ENCODE measurements around the gene PAPPA2.

PAPPA2 gene

DNA sequence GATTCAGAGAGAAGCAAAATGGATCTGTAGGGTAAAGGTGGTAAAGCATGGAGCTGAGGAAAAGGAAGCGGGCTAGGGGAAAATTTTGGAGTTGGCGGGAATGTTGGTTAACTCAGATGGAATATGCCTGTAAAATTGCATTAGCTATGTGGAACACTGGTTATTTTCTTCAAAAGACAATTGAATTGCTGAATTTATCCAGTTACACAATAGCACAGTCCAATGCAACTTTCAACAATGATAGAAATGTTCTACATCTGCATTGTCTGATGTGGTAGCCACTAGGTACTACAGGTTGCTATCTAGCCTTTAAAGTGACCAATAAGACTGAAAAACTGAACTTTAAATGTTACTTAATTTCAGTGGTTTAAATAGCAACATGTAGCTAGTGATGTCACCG lies 386.3 kb downstream of the PAPPA2 start:
- in situ Hi-C loops (cut with MboI; ENCODE audit: low sequenced_read_pairs, unreplicated experiment): no loop called here
- DNase-seq (ENCODE audit: low spot score): no peak
- TF ChIP-seq, protein P1, sequence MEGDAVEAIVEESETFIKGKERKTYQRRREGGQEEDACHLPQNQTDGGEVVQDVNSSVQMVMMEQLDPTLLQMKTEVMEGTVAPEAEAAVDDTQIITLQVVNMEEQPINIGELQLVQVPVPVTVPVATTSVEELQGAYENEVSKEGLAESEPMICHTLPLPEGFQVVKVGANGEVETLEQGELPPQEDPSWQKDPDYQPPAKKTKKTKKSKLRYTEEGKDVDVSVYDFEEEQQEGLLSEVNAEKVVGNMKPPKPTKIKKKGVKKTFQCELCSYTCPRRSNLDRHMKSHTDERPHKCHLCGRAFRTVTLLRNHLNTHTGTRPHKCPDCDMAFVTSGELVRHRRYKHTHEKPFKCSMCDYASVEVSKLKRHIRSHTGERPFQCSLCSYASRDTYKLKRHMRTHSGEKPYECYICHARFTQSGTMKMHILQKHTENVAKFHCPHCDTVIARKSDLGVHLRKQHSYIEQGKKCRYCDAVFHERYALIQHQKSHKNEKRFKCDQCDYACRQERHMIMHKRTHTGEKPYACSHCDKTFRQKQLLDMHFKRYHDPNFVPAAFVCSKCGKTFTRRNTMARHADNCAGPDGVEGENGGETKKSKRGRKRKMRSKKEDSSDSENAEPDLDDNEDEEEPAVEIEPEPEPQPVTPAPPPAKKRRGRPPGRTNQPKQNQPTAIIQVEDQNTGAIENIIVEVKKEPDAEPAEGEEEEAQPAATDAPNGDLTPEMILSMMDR (IDR thresholded peaks at IDR 0.05; ENCODE audit: borderline replicate concordance, control extremely low read depth, extremely low read depth, insufficient read depth, missing control alignments): no peak

GRCh38 chr1:176850871-176851270 lies 387.9 kb downstream of the PAPPA2 start:
- TF ChIP-seq, protein P1 (IDR thresholded peaks at IDR 0.05; ENCODE audit: borderline replicate concordance, control extremely low read depth, extremely low read depth, insufficient read depth, missing control alignments): no peak
- no peak for DNase-seq (ENCODE audit: low spot score)
- in situ Hi-C loops (cut with MboI; ENCODE audit: low sequenced_read_pairs, unreplicated experiment): no loop called here

GRCh38 chr1:176852124-176852523 lies 389.1 kb downstream of the PAPPA2 start:
- TF ChIP-seq, protein P1 (IDR thresholded peaks at IDR 0.05; ENCODE audit: borderline replicate concordance, control extremely low read depth, extremely low read depth, insufficient read depth, missing control alignments): no peak
- in situ Hi-C loops (cut with MboI; ENCODE audit: low sequenced_read_pairs, unreplicated experiment): no loop called here
- DNase-seq (ENCODE audit: low spot score): no peak

- no peak for DNase-seq (ENCODE audit: low spot score)
- TF ChIP-seq, protein P1 (IDR thresholded peaks at IDR 0.05; ENCODE audit: borderline replicate concordance, control extremely low read depth, extremely low read depth, insufficient read depth, missing control alignments): no peak
- in situ Hi-C loops (cut with MboI; ENCODE audit: low sequenced_read_pairs, unreplicated experiment): no loop called here
Measured at GRCh38 chr1:176853503-176853902, 390.5 kb downstream of the PAPPA2 start.

GRCh38 chr1:176854121-176854520 lies 391.1 kb downstream of the PAPPA2 start:
- no peak for DNase-seq (ENCODE audit: low spot score)
- in situ Hi-C loops (cut with MboI; ENCODE audit: low sequenced_read_pairs, unreplicated experiment): no loop called here
- TF ChIP-seq, protein P1 (IDR thresholded peaks at IDR 0.05; ENCODE audit: borderline replicate concordance, control extremely low read depth, extremely low read depth, insufficient read depth, missing control alignments): no peak

DNA sequence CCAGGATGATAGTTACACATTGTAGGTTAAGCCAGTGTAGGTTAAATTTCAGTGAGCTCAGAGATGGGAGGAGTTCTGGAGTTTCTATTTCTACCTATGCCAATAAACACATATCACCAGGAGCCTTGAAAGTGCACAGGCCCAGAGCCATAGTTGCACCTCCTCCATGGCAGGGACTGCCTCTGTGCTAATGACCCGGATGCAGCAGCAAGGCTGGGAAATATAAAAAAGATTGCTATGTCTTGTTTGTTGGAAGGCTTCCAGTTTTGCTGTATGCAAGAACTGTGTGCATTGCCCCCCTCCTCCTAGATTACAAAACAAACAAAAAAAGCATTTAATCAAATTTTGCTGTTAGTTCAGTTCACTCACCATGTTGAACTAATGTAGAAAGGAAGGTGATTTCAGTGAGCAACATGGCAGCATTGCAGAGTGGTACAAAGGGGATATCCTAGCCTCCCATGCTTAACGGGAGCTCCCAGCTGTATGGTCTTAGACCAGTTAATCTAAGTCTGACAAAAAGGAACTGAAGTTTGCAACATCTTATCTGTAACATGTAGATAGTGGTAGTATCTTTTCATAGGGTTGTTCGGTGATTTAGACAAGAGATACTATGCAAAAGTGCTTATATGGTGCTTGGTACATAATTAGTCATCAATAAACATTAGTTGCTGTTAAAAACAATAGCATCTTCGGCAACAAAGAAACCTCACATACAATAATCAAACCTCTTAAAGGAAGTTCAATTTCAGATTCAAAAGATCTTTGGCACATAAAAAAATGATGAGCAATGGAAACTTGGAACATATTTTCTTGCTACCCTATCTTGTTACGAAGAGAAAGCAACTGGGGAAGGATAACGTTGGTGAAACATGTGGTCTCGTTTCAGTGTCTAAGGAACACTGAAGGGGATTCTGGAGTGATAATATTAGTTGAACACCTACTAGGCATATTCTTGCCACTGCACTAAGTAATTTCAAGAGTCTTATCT lies 392.1 kb downstream of the PAPPA2 start:
- in situ Hi-C loops (cut with MboI; ENCODE audit: low sequenced_read_pairs, unreplicated experiment): no loop called here
- TF ChIP-seq, protein P1 (IDR thresholded peaks at IDR 0.05; ENCODE audit: borderline replicate concordance, control extremely low read depth, extremely low read depth, insufficient read depth, missing control alignments): no peak
- DNase-seq (ENCODE audit: low spot score): no peak
